OCI-M2 (cell line): ENCODE measurements around the gene HEPACAM.
A peak's percentile ranks its signal among the peaks of the same experiment; 100 is the strongest.
"Not testable (repeated sequence)": the region's sequence is repeated elsewhere in the genome, so short reads cannot be mapped to it uniquely, and the experiment has no call there.

Experiments used
- DNase-seq: peaks from one replicate; lab custom pipeline; 2025; ENCODE audit not compliant: unreplicated experiment; lab: John Stamatoyannopoulos, UW

The HEPACAM gene, protein sequence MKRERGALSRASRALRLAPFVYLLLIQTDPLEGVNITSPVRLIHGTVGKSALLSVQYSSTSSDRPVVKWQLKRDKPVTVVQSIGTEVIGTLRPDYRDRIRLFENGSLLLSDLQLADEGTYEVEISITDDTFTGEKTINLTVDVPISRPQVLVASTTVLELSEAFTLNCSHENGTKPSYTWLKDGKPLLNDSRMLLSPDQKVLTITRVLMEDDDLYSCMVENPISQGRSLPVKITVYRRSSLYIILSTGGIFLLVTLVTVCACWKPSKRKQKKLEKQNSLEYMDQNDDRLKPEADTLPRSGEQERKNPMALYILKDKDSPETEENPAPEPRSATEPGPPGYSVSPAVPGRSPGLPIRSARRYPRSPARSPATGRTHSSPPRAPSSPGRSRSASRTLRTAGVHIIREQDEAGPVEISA

DNA sequence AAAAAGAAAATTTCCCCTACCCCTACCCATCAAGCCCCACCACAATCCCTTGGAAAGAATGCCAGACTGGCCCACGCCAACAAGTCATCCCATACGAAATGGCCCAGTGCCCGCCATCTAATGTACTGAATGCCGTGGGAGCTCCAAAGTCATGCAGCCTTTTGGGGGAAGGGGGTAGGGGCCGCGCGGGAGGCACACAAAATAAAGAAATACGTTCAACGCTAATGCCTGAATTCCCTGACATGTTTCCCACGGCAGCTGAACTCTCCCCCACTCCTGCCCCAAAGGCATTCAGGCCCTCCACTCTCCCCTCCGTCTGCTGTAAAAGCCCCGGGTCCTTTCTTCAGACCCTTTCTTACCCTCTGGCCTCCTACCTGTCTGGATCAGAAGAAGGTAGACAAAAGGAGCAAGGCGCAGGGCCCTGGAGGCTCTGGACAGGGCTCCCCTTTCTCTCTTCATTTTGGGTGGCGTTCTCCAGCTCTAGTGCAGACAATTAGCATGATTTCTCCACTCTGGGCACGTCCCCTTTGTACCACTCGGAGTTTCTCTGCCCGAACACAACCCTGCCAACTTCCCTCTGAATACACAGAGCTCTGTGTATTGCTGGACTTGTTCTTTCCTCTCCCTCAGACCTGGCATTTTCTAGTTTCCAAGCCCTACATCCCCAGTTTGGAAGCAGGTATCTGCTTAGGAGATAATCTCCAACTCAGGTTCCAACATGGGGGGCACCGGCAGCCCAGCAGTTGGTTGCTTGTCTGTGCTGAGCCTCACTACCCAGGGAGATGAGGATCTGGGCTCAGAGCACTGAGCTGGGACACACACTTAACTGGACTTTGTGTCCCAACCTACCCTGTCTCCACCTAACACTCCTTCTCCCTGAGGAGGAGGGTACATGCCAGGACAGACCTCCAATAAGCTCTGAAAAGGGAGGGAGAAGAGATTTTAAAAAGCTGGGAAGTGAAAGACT is at the start of gene HEPACAM:
Gene HEPACAM (minus strand): TSS at position 500 of the 967 bp plus-strand sequence. CDS start 41 bp downstream, at position 459.
- no peak for DNase-seq

DNA sequence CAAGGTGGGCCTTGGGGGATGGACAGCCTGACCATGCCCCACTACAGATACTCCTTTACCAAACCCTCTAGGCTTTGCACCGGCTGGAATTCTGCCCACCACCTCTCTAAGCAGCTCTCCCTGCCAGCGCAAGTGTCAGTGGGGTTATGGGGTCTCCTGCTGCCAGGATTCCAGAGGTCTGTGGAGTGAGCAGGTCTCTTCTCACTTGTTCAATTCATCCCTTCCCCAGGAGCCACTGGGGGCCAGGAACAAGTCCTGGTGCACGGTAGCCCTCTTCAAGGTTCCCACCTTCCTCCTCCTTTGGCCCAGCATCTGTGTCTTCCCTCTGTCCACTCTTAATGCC is 48.6 kb upstream of the HEPACAM start:
- no peak for DNase-seq

- DNase-seq = no peak
These were observed 48.0 kb upstream of the HEPACAM start for GRCh38 chr11:124983674-124984511.

DNA sequence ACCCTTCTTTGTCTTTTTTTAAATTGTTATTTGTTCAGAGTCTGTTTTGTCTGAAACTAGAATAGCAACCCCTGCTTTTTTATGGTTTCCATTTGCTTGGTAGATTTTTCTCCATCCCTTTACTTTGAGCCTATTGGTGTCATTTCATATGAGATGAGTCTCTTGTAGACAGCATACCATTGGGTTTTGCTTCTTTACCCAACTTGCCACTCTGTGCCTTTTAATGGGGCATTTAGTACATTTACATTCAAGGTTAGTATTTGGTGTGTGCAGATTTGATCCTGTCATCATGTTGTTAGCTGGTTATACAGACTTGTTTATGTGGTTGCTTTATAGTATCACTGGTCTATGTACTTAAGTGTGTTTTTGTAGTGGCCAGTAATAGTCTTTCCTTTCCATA is 46.2 kb upstream of the HEPACAM start:
- no peak for DNase-seq

- no peak for DNase-seq
These were observed 42.5 kb upstream of the HEPACAM start for GRCh38 chr11:124978316-124978715.

- DNase-seq = no peak
These were observed 41.2 kb upstream of the HEPACAM start for GRCh38 chr11:124977006-124977405.

GRCh38 chr11:124976531-124976930 is 40.7 kb upstream of the HEPACAM start:
- DNase-seq = no peak

DNA sequence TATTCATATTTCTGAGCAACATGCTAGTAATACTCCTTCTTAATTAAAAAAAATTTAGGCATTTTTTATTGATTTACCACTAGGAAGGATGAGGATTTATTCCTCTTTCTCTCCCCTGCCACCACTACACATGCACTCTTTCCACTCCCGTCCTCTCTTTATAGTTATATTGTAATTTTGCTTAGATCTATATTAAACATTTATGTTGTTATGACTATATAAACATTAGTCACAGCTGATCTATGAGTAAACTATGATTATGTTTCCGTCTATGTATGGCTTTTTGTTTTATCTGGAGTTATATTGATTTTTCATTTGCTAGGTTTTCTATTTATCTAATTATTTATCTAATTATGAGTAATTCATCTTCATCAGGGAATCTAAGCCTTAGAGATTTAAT is 36.0 kb upstream of the HEPACAM start:
- no peak for DNase-seq

DNA sequence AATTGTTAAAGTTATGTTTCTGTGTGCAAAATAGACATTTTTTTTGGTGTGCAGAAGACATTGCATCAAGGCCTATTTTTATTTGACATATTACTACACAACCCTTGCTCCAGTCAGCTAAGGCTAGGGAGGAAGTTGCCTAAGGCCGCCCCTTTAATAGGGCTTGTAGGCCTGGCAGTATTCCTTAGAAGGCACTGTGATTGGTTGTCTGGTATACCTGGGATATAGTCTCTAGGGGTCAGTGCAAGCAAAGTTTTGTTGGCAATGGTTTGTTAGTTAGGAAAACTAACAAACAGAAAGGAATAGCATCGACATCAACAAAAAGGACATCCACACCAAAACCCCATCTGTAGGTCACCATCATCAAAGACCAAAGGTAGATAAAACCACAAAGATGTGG is 35.1 kb upstream of the HEPACAM start:
- no peak for DNase-seq

DNA sequence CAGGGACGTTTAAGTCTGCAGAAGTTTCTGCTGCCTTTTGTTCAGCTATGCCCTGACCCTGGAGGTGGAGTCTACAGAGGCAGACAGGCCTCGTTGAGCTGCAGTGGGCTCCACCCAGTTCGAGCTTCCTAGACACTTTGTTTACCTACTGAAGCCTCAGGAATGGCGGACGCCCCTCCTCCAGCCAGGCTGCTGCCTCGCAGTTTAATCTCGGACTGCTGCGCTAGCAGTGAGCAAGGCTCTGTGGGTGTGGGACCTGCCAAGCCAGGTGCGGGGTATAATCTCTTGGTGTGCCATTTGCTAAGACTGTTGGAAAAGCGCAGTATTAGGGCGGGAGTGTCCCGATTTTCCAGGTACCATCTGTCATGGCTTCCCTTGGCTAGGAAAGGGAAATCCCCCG is 32.4 kb upstream of the HEPACAM start:
- not testable (repeated sequence) for DNase-seq

GRCh38 chr11:124961972-124962609 is 26.2 kb upstream of the HEPACAM start:
- DNase-seq = no peak

DNA sequence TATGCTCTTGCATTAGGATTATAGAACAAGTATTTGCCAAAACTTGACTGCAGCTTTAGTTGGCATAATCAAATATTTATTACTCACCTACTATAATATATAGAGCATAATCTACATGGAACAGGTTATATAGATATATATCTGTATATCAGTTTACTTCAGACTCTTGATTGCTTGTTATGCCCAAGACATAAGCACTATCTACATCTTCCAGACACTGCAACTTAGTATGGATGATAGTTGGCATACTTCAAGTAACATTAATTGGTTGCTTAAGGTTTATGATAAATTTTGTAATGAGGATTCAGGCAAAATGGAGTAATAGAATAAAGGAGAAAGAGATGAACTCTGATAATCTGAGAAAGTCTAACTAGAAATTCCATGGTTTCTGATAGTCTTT is 19.2 kb upstream of the HEPACAM start:
- no peak for DNase-seq

DNA sequence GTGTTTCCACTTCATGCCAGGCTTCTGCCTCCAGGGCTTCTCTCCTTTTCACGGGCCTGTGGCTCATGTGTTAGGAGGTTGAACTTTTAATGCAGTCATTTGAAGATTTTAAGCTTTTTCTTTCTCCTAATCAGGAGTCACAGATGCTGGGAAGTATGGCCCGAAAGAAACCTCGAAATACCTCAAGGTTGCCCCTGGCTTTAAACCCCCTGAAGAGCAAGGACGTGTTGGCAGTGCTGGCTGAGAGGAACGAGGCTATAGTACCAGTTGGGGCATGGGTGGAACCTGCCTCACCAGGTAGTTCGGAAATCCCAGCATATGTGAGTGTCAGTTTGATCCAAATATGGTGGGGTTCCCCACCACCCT is 18.7 kb upstream of the HEPACAM start:
- no peak for DNase-seq

DNA sequence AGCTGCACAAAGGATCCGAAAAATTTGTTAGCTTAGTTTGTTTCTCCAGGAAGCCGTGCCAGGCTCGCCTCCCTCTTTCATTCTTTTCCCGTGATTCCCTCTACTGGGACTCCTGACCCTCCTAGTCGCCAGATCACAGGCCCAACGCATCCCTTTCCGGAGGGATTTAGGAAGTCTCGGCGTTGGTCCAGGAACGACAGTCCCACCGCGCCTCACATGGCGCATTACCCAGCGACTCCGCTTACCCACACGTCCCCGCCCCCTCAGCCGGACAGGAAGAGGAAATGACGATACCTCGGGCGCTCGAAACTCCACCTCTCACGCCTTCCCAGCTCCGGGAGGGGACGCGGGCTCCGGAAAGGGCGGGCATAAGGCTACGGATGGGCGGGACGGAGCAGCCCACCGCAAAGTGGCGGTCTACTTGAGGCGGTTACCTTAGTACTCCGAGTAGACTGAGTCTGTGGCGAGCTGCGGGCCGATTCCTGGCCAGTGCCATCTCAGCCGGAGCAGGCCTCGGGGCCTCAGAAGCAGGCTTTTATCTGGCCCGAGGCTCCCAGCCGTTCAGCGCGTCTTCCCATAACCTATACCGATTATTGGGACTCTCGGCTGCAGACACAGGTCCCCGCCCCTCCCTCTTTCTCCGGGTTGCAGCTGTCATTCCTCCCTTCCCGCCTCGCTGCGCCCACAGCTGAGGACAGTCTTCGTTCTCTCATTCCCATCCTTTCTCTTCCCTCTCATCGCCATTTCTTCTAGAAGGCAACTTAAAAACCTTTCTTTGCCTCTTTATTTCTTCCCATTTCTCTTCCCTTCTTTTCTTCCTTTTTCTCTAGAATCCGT is 18.1 kb upstream of the HEPACAM start, which contains the start of gene CCDC15:
Gene CCDC15 (plus strand): TSS at position 450 of the 837 bp plus-strand sequence. CDS start 531 bp downstream, outside the sequence.
- DNase-seq = peak; percentile 16

DNA sequence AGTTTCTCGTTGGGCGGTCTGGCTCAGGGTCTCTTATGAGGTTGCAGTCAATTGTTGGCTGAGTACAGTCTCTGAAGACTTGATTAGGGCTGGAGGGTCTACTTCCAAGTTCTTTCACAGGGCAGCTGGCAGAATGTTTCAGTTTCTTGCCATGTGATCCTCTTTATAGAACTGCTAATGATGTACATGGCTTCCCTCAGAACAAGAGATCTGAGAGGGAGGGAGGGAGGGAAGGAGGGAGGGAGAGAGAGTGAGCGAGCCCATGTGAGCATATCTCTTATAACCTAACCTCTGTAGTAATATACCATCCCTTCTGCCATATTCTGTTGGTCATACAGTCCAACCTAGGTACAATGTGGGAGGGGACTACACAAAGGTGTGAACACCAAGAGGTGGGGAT is 15.5 kb upstream of the HEPACAM start:
- no peak for DNase-seq

GRCh38 chr11:124950601-124951330 is 14.9 kb upstream of the HEPACAM start:
- no peak for DNase-seq

DNA sequence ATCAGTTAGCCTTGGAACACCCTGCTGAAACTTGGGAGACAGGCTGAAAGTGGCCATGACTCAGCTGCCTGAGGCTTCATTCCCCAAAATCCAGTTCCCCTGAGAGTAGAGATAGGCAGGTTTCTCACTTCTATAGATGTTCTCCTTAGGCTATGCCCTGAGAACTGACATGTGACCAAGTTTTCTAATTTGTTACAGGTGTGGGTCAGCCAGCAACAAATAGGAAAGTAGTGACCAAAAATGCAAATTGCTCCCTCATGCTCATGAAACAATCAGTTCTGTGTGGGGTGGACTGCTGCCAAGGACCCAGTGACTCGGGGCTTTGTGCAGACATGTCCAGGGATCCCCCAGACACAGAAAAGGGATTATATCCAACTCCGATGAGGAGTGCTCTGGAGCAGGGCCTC is 10.9 kb upstream of the HEPACAM start:
- no peak for DNase-seq

GRCh38 chr11:124945826-124946225 is 10.0 kb upstream of the HEPACAM start:
- DNase-seq = no peak

GRCh38 chr11:124944565-124944964 is 8.7 kb upstream of the HEPACAM start:
- DNase-seq = no peak
